IPS DF 19.7 (cell line): ENCODE results near the gene MGAT4B.

Experiments
- DNase-seq: peaks from one replicate; pipeline ENCODE4 v3.0.0-alpha.2; 2013; ENCODE audit warnings: low read depth, low spot score

MGAT4B gene

DNA sequence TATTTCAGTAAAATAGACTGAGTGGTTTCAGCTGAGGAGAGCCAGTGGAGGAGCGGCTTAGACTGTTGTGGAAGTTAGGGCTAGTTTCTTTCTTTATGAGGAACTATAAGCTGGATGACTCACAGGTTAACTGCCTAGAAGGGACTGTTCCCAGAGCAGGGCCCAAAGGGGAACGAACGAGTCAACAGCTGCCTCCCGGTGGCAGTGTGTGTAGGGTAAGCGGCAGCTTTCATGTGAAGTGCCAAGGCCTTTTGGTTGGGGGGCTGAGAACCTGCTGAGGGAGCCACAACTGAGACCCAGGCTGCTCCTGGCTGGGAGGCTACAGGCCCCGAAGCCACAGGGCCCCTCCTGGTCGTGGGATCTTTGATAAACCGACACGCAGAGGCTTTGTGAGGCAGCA, 21.0 kb upstream of the MGAT4B start:
- DNase-seq, result no peak

- no peak for DNase-seq
These were observed 19.1 kb upstream of the MGAT4B start for GRCh38 chr5:179825655-179826182.

GRCh38 chr5:179824745-179825112, 18.1 kb upstream of the MGAT4B start:
- DNase-seq, result no peak

- no peak for DNase-seq
These were observed 17.5 kb upstream of the MGAT4B start for GRCh38 chr5:179823937-179824744.

DNA sequence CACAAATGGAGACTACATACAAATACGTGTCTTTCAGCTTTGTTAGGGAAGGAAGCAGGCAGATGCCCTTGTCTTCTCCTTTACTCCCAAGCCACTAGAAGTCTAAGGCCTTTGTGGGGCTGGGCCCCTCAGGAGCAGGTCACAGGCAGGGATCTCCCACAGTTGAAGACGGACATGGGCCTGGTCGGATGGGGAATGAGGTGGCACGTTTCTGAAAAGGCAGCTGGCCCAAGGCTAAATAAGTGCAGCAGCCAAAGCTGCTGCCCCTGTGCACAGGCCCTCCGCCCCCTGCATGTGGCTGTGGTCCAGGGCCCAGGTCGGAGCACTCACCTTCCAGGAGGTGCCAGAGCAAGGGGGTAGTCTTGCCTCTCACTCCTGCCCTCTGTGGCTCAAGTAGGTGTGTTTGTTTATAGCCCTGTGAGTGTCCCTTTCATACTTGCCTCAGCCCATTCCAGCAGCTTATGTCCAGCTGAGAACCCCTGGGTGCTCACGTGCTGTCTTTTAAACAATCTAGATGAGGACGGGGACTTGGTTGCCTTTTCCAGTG, 15.9 kb upstream of the MGAT4B start:
- DNase-seq, result no peak

DNA sequence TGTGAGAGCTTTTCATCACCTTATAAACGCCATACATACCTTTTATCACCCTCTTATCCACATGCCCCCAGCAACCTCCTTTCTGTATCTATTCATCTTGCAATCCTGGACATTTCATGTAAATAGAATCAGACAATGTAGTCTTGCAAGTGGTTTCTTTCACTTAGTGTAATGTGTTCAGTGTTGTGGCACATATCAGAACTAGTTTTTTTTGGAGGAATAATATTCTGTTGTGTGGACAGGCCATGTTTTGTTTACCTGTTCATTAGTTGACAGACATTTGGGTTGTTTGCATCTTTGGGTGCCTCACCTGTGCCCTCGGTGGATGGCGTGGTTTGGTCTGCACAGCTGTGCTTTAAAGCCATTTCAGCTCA, 15.4 kb upstream of the MGAT4B start:
- DNase-seq, result no peak

DNA sequence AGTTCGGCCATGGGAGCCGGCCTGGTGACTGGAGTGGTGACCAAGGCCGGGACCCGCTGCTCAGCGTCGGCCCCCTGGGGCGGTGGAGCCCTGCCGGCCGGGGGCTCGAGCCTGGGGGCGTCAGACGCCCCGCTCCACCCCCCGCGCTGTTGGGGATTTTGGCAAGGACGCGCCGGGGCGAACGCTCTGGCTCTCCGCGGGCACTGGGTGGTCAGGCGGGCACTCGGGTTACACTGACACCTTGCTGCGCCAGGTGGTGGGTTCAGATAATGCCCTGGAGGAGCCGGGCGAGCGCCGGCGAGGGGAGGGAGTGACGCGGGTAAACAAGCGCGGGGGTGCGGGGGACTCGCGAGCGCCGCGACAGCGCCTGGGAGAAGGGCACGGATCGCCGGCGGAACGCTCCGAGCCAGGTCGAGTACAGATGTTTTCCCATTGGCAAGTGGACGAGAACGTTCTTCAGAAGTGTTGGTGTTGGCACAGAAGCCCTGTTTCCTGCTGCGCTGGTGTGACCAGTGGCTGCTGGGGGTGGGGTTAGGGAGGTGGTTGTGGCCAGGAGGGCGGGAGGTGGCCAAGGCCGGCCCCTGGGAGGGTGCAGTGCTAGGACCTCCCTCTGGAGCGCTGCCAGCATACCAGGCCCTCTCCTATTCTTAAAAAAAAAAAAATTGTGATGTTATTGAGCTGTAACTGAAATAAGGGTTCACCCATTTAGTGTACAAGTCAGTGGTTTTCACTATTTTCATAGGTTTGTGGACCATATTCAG, 14.8 kb upstream of the MGAT4B start:
- no peak for DNase-seq

DNA sequence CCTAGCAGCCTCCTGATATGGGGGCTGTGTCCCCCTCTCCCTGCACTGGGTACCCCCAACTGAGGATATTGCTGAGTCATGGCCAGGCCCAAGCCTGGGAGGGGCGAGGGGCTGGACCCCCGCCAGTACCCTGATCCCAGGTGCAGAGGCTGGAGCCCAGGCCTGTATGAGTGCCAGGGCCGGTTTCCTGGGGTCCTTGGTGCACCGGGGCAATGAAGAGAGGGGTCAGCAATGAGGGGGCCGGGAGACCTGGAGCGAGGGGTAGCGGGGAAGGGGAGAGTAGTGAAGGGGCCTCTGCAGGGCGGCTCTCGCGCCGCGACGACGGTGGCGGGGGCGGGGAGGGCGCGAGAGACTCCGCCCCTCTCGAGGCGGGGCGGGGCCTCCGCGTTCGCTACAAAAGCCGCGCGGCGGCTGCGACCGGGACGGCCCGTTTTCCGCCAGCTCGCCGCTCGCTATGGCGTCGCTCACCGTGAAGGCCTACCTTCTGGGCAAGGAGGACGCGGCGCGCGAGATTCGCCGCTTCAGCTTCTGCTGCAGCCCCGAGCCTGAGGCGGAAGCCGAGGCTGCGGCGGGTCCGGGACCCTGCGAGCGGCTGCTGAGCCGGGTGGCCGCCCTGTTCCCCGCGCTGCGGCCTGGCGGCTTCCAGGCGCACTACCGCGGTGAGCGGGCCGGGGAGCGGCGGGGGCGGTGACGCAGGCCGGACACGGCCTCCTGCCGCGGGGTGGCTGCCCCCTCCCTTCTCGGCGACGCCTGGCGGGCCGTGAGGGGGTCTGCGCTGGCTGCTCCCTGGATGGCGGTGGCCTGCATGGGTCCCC, 14.0 kb upstream of the MGAT4B start, which contains the start of gene SQSTM1:
Gene SQSTM1, plus strand, starts transcription at position 423 of the 815 bp plus-strand sequence. Its CDS starts 32 bp downstream, at position 455.
- no peak for DNase-seq

GRCh38 chr5:179820127-179820482, 13.4 kb upstream of the MGAT4B start:
- DNase-seq, result no peak

- no peak for DNase-seq
These were observed 12.8 kb upstream of the MGAT4B start for GRCh38 chr5:179819296-179820126.

GRCh38 chr5:179818746-179819295, 12.2 kb upstream of the MGAT4B start:
- no peak for DNase-seq

GRCh38 chr5:179817890-179818745, 11.5 kb upstream of the MGAT4B start:
- no peak for DNase-seq

DNA sequence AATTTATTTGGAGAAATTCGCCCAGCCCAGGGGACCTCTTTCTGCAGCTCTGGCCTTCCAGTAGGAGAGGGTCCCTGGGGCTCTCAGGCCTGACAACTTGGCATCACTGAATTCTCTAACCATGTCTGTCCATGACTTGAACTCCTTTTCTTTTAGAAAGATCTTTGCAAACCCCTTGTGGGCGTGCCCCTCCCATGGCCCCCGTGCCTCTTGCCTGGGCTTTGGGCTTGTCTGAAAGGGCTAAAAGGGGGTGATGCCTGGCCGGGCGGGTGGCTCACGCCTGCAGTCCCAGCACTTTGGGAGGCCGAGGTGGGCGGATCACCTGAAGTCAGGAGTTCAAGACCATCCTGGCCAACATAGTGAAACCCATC, 10.8 kb upstream of the MGAT4B start:
- DNase-seq, result no peak

GRCh38 chr5:179816796-179817469, 10.3 kb upstream of the MGAT4B start:
- DNase-seq, result no peak

DNA sequence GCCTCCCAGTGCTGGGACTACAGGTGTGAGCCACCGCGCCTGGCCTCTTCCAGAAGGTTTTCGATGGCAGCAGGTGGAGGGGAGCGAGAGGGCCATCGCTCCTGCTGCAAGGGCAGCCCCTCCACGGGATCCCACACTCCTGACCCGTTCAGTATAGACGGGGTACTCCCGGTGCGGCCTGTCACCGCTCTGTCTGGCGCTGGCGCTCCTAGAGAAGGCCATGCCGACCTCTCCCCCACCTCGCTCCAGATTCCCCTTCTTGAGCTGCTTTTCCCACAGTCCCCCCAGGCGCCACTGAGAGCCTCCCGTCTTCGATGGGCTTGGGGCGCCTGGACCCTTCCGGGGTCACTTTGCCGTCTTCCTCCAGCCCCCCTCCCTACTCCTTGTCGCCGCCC, 9.7 kb upstream of the MGAT4B start:
- no peak for DNase-seq

DNA sequence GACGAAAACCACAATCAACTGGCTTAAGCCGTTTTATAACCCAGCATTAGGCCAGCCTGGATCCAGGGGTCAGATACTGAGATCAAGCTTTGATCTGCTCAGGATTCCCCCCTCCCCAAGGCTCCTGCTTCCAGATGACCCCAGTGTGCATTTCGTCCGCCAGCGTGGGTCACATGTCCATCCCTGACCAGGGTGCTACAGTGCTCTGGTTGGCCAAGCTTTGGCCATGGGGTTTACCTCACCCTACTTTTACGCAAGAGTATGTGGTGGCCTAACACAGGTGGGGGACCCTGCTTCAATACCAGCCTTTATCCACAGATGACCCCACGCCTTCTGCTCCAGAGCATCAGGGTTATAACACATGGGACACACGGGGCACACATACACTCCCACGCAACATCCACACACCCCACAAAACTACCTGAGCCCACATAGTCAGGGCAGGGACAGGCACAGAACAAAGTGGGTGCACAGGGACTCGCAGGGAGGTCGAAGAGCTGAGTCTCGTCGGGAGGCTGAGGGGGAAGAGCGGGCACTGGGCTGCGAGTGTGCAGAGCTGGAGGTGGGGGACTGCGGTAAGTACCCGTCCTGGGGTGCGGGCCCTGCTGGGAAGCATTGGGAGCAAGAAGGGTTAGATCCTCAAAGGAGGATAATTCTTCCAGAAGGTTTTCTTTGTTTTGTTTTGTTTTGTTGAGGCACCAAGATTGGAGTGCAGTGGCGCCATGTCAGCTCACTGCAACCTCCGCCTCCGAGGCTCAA, 9.0 kb upstream of the MGAT4B start:
- no peak for DNase-seq

DNA sequence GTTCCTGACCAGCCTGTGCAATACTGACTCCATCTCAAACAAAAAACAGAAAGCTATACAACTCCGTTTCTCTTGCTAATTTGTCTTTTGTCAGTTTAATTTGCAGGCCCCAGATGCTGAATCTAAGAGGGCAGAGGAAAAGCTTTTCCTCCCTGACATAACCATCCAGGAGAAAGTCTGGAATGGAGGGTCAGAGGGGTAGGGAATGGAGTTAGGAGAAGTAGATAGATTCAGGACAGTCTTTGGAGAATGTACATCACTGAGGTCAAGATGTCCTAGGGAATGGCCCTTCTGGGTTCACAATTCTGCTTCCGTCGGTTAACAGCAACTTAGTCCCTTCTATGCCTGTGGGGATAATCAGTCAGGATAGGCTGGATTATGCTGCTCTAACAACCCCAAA, 7.4 kb upstream of the MGAT4B start:
- no peak for DNase-seq

DNA sequence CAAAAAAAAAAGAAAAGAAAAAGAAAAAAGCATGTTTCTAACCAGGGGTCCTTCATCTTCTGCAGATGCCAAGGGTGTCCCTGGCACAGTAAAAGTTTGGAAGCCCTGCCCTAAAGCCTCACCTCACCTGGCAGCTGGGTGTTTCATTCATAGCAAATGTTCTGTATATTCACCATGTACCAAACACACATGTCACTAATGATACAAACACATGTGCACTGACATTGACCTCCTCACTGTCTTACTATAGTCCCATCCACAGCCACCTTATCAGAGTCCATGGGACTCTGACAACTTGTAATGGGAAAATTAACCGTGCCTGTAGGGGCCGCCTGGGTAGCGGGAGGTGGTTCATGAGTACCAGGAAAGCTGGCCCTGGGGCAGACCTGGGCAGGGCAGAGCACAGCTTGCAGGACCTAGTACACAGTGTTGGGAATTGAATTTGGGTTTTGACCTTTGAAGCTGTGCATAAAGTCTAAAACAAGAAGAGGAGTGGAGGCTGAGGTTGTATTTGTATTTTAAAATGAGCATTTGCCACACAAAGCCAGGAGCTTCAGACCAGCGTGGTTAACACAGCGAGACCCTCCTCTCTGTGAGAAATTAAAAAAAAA, 6.4 kb upstream of the MGAT4B start:
- no peak for DNase-seq
